Activated CD4-positive, alpha-beta T cell treated with anti-CD3 and anti-CD28 coated beads for 36 hours (primary cell): ENCODE results near the gene HS1BP3. TPM values are rescaled to one million over a fixed set of nuclear protein-coding genes. Genes with fewer than 3 reads are reported as not detected.

ENCODE experiments used
- ATAC-seq: fragments of 200-7000 bp; cut with Tn5 transposase; one replicate; pipeline ENCODE4 v1.10.0; 2021; ENCODE audit warnings: mild to moderate bottlenecking, moderate library complexity
- CTCF ChIA-PET: fragments of 350-600 bp; sonication (Branson Sonifier 250); formaldehyde crosslinking; loops from one replicate; lab custom pipeline; 2021; ENCODE audit warnings: antibody characterized with exemption; lab: Charles Lee
- POLR2A ChIA-PET: fragments of 350-600 bp; sonication (Branson Sonifier 250); formaldehyde crosslinking; loops from one replicate; lab custom pipeline; 2021; ENCODE audit warnings: antibody characterized with exemption, inconsistent platforms; lab: Charles Lee
- DNase-seq: peaks from one replicate; pipeline ENCODE4 v3.0.0-alpha.2; 2020
- H3K27ac Mint-ChIP-seq: one replicate; pipeline ENCODE4 v1.8.0; 2021; ENCODE audit warnings: mixed read lengths
- H3K27me3 Mint-ChIP-seq: one replicate; pipeline ENCODE4 v1.8.0; 2021; ENCODE audit warnings: mixed read lengths
- H3K36me3 Mint-ChIP-seq: one replicate; pipeline ENCODE4 v1.8.0; 2021; ENCODE audit warnings: low read depth, mixed read lengths
- H3K4me1 Mint-ChIP-seq: one replicate; pipeline ENCODE4 v1.8.0; 2021; ENCODE audit warnings: mixed read lengths
- H3K4me3 Mint-ChIP-seq: one replicate; pipeline ENCODE4 v1.8.0; 2021; ENCODE audit warnings: mild to moderate bottlenecking, moderate library complexity, mixed read lengths
- H3K9me3 Mint-ChIP-seq: one replicate; pipeline ENCODE4 v1.8.0; 2021; ENCODE audit warnings: low read depth, mixed read lengths
- intact Hi-C, 2 experiments: fragments of 100-400 bp; cut with DNase I in 1 of 2; cut with micrococcal nuclease in 1 of 2; formaldehyde crosslinking; loops; one replicate each; pipeline versions ENCODE4 v1.14.2 to v1.15.1; 2022 to 2024; cut with DNase I, micrococcal nuclease
- total RNA-seq, 2 experiments: library from RNA; stranded (reverse); gene quantifications; one replicate each; pipeline ENCODE4 v1.2.3, GENCODE V29; 2021

HS1BP3 gene
- total RNA-seq, 2 experiments from 2014 or later = 6.2 to 7.1 TPM

GRCh38 chr2:20615466-20616241 lies 35.2 kb downstream of the HS1BP3 start:
- ChIA-PET CTCF (no interaction called here), POLR2A (interaction anchor here (0.6 kb wide), 1 partner anchor 66 kb away, joined by 3 read pairs; no protein-coding TSS in a partner anchor)
- DNase-seq = no peak
- intact Hi-C loops = no loop called here
- Mint-ChIP-seq H3K9me3 (no peaks in the 10 kb centered on the region), H3K27me3 (no peaks in the 10 kb centered on the region), H3K4me1 (no peaks in the 10 kb centered on the region), H3K4me3 (no peak overlapping the region), H3K27ac (no peak overlapping the region), H3K36me3 (peaks cover 5% of the 10 kb centered on the region)
- ATAC-seq = no peak

GRCh38 chr2:20615068-20615465 lies 35.8 kb downstream of the HS1BP3 start:
- H3K4me3 Mint-ChIP-seq = no peak overlapping the region
- no peaks in the 10 kb centered on the region for H3K36me3 Mint-ChIP-seq
- DNase-seq (no peak), ATAC-seq (no peak)
- ChIA-PET CTCF (interaction anchor here (0.9 kb wide), 1 partner anchor 28 kb away, joined by 4 read pairs; no protein-coding TSS in a partner anchor), POLR2A (no interaction called here)
- H3K27me3 Mint-ChIP-seq = no peaks in the 10 kb centered on the region
- intact Hi-C loops = no loop called here
- no peaks in the 10 kb centered on the region for H3K4me1 Mint-ChIP-seq
- no peaks in the 10 kb centered on the region for H3K9me3 Mint-ChIP-seq
- no peak overlapping the region for H3K27ac Mint-ChIP-seq

- POLR2A ChIA-PET = no interaction called here
Observed at GRCh38 chr2:20614201-20615067, 36.5 kb downstream of the HS1BP3 start.

GRCh38 chr2:20612925-20613916 lies 37.7 kb downstream of the HS1BP3 start:
- no peak overlapping the region for H3K27ac Mint-ChIP-seq
- CTCF ChIA-PET = interaction anchor here (1.1 to 1.2 kb wide), 3 partner anchors 13 to 22 kb away, joined by 3 read pairs; no protein-coding TSS in a partner anchor
- no peak for ATAC-seq
- H3K4me3 Mint-ChIP-seq = no peak overlapping the region
- no peaks in the 10 kb centered on the region for H3K27me3 Mint-ChIP-seq
- peaks cover 4% of the 10 kb centered on the region for H3K36me3 Mint-ChIP-seq
- POLR2A ChIA-PET = no interaction called here
- intact Hi-C loops = no loop called here
- DNase-seq = no peak
- H3K9me3 Mint-ChIP-seq = peaks cover 3% of the 10 kb centered on the region
- no peaks in the 10 kb centered on the region for H3K4me1 Mint-ChIP-seq

More at GRCh38 chr2:20614201-20615067, 36.5 kb downstream of the HS1BP3 start:
- intact Hi-C loops = no loop called here
- Mint-ChIP-seq H3K27me3 (no peaks in the 10 kb centered on the region), H3K27ac (no peak overlapping the region), H3K4me1 (no peaks in the 10 kb centered on the region), H3K36me3 (no peaks in the 10 kb centered on the region), H3K9me3 (no peaks in the 10 kb centered on the region), H3K4me3 (no peak overlapping the region)
- ATAC-seq (no peak), DNase-seq (no peak)
- CTCF ChIA-PET = interaction anchor here (0.9 kb wide), 1 partner anchor 28 kb away, joined by 4 read pairs; no protein-coding TSS in a partner anchor

- no peak for ATAC-seq
- POLR2A ChIA-PET = no interaction called here
- Mint-ChIP-seq H3K4me1 (no peaks in the 10 kb centered on the region), H3K27ac (no peak overlapping the region), H3K36me3 (peaks cover 4% of the 10 kb centered on the region), H3K9me3 (peaks cover 5% of the 10 kb centered on the region), H3K27me3 (no peaks in the 10 kb centered on the region), H3K4me3 (no peak overlapping the region)
- DNase-seq = no peak
- CTCF ChIA-PET = no interaction called here
- intact Hi-C loops = no loop called here
Observed at GRCh38 chr2:20611844-20612356, 39.0 kb downstream of the HS1BP3 start.

GRCh38 chr2:20611077-20611843 lies 39.6 kb downstream of the HS1BP3 start:
- DNase-seq = no peak
- no peak for ATAC-seq
- CTCF ChIA-PET = interaction anchor here (0.6 kb wide), 1 partner anchor 198 kb away, joined by 3 read pairs; no protein-coding TSS in a partner anchor
- POLR2A ChIA-PET = no interaction called here
- Mint-ChIP-seq H3K4me1 (no peaks in the 10 kb centered on the region), H3K36me3 (peaks cover 4% of the 10 kb centered on the region), H3K27ac (no peak overlapping the region), H3K4me3 (no peak overlapping the region), H3K9me3 (peaks cover 5% of the 10 kb centered on the region), H3K27me3 (no peaks in the 10 kb centered on the region)
- intact Hi-C loops = no loop called here

- ATAC-seq = no peak
- POLR2A ChIA-PET = no interaction called here
- no peaks in the 10 kb centered on the region for H3K27me3 Mint-ChIP-seq
- intact Hi-C loops = no loop called here
- H3K27ac Mint-ChIP-seq = no peak overlapping the region
- no peak for DNase-seq
- H3K9me3 Mint-ChIP-seq = peaks cover 5% of the 10 kb centered on the region
- peaks cover 4% of the 10 kb centered on the region for H3K36me3 Mint-ChIP-seq
- H3K4me1 Mint-ChIP-seq = no peaks in the 10 kb centered on the region
- CTCF ChIA-PET = no interaction called here
- no peak overlapping the region for H3K4me3 Mint-ChIP-seq
Observed at GRCh38 chr2:20609995-20610357, 40.9 kb downstream of the HS1BP3 start.

- H3K4me1 Mint-ChIP-seq = no peaks in the 10 kb centered on the region
- DNase-seq (no peak), ATAC-seq (no peak)
- no peak overlapping the region for H3K27ac Mint-ChIP-seq
- CTCF ChIA-PET = no interaction called here
- peaks cover 4% of the 10 kb centered on the region for H3K36me3 Mint-ChIP-seq
- no peak overlapping the region for H3K4me3 Mint-ChIP-seq
- H3K27me3 Mint-ChIP-seq = no peaks in the 10 kb centered on the region
- peaks cover 5% of the 10 kb centered on the region for H3K9me3 Mint-ChIP-seq
- intact Hi-C loops = no loop called here
- POLR2A ChIA-PET = no interaction called here
Observed at GRCh38 chr2:20609349-20609994, 41.4 kb downstream of the HS1BP3 start.

- DNase-seq = no peak
- Mint-ChIP-seq H3K27me3 (no peaks in the 10 kb centered on the region), H3K4me1 (no peaks in the 10 kb centered on the region), H3K9me3 (peaks cover 5% of the 10 kb centered on the region), H3K27ac (no peak overlapping the region), H3K4me3 (no peak overlapping the region), H3K36me3 (peaks cover 4% of the 10 kb centered on the region)
- intact Hi-C loops = no loop called here
- CTCF ChIA-PET = no interaction called here
- POLR2A ChIA-PET = no interaction called here
- ATAC-seq = no peak
Observed at GRCh38 chr2:20608666-20609348, 42.1 kb downstream of the HS1BP3 start.
